Cardiac muscle cell (in vitro differentiated cells and primary cell): ENCODE data around the gene KCNIP3. TPM values are rescaled to one million over a fixed set of nuclear protein-coding genes. Genes with fewer than 3 reads are reported as not detected.
A peak's percentile ranks its signal among the peaks of the same experiment; 100 is the strongest.

ENCODE experiments used
- DNase-seq, 2 donors: peaks; one replicate each; pipeline versions ENCODE4 v3.0.0 to v3.0.0-alpha.2; 2010 to 2017; ENCODE audit warnings: low read depth in 1 of 2, low spot score in 1 of 2
- H3K27ac ChIP-seq: fragments of 200-600 bp; sonication (generic); 2 replicates; pipeline ENCODE4 v1.5.1; 2016
- H3K27me3 ChIP-seq: fragments of 200-600 bp; sonication (generic); 2 replicates; pipeline ENCODE4 v1.6.0; 2016; ENCODE audit warnings: control low read depth
- H3K36me3 ChIP-seq: fragments of 200-600 bp; sonication (generic); 2 replicates; pipeline ENCODE4 v1.5.1; 2016; ENCODE audit warnings: control low read depth
- H3K4me1 ChIP-seq: fragments of 200-600 bp; sonication (generic); 2 replicates; pipeline ENCODE4 v1.8.1; 2017; ENCODE audit warnings: low read depth, mild to moderate bottlenecking, mixed run types
- H3K4me3 ChIP-seq: fragments of 200-600 bp; sonication (generic); 2 replicates; pipeline ENCODE4 v1.5.1; 2016; ENCODE audit warnings: mild to moderate bottlenecking
- H3K9me3 ChIP-seq: fragments of 200-600 bp; sonication (generic); 2 replicates; pipeline ENCODE4 v1.5.1; 2017; ENCODE audit warnings: low read depth, mild to moderate bottlenecking, control low read depth
- polyA plus RNA-seq: library from polyadenylated mRNA; unstranded; fragments of >200 nt; fragmentation: Nextera tagmentation; extraction: Ambion mirVana; gene quantifications from 2 replicates; pipeline ENCODE4 v1.2.1, GENCODE V29; 2016
- total RNA-seq: library from RNA; depleted of rRNA; stranded (reverse); fragments of >200 nt; gene quantifications from 2 replicates; pipeline ENCODE4 v1.2.3, GENCODE V29; 2016
- TF ChIP-seq, protein P1 (sequence below): IDR thresholded peaks from 2 replicates; pipeline ENCODE4 v1.5.1; 2012; ENCODE audit warnings: low read depth, mild to moderate bottlenecking, low read length

KCNIP3 gene
- total and polyA plus RNA-seq, 2 experiments from 2014 or later, result 1.2 to 5.2 TPM

DNA sequence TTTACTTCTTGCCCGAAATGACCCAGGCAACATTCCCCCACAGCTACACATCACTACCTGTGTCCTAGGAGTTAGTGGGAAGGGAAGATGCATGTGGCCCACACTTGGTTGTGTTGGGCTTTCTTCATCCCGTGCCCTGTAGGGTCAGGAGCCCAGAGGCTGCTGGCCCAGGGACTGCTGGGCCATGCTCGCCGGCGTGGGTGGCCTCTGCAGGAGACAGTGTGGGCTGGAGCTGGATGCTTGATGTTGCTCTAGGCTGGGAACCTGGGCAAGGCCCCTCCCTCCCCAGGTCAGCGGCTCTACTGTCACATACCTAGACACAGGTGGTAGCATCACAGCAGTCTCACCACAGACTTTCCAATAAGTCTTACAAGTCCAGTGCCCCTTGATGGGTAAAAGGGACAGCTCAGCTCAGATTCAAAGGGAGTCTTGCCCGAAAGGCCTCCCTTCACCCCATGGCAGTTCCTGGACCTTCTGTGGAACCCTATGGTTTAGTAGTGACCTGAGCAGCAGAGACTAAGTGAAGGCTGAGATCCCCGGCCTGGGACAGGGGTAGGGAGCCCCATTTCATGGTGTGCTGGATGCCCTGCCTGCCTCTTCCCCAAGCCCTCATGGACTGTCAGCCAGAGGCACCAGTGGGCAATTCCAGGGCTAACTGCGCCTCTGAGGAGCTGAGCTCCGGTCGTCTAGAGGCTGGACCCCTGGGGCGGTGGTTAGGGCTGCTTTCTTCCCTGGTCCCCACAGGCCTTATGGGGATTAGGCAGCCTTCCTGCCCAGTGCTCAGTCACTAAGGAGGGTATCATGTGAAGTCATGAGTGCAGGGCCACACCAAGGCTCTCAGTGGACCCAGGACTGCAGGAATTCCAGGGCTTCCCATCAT, 59.9 kb downstream of the KCNIP3 start:
- H3K9me3 ChIP-seq, result no peaks in the 10 kb centered on the region
- H3K4me3 ChIP-seq, result no peak overlapping the region

GRCh38 chr2:95357717-95358280, 60.7 kb downstream of the KCNIP3 start:
- Histone ChIP-seq H3K9me3 (no peaks in the 10 kb centered on the region), H3K36me3 (no peaks in the 10 kb centered on the region), H3K27me3 (no peaks in the 10 kb centered on the region), H3K4me3 (no peak overlapping the region), H3K4me1 (no peaks in the 10 kb centered on the region), H3K27ac (no peak overlapping the region)
- TF ChIP-seq, protein P1, sequence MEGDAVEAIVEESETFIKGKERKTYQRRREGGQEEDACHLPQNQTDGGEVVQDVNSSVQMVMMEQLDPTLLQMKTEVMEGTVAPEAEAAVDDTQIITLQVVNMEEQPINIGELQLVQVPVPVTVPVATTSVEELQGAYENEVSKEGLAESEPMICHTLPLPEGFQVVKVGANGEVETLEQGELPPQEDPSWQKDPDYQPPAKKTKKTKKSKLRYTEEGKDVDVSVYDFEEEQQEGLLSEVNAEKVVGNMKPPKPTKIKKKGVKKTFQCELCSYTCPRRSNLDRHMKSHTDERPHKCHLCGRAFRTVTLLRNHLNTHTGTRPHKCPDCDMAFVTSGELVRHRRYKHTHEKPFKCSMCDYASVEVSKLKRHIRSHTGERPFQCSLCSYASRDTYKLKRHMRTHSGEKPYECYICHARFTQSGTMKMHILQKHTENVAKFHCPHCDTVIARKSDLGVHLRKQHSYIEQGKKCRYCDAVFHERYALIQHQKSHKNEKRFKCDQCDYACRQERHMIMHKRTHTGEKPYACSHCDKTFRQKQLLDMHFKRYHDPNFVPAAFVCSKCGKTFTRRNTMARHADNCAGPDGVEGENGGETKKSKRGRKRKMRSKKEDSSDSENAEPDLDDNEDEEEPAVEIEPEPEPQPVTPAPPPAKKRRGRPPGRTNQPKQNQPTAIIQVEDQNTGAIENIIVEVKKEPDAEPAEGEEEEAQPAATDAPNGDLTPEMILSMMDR, result no peak
- no peak for DNase-seq

More for the DNA sequence above, 59.9 kb downstream of the KCNIP3 start:
- Histone ChIP-seq H3K27ac (no peak overlapping the region), H3K36me3 (no peaks in the 10 kb centered on the region), H3K27me3 (no peaks in the 10 kb centered on the region), H3K4me1 (no peaks in the 10 kb centered on the region)
- no peak for DNase-seq
- TF ChIP-seq, protein P1, result no peak

GRCh38 chr2:95359031-95359430, 61.9 kb downstream of the KCNIP3 start:
- Histone ChIP-seq H3K4me3 (no peak overlapping the region), H3K27ac (no peak overlapping the region), H3K9me3 (no peaks in the 10 kb centered on the region), H3K27me3 (no peaks in the 10 kb centered on the region), H3K4me1 (no peaks in the 10 kb centered on the region), H3K36me3 (no peaks in the 10 kb centered on the region)
- TF ChIP-seq, protein P1, result no peak
- DNase-seq, result peak in 1 of 2 donors; percentile 66

DNA sequence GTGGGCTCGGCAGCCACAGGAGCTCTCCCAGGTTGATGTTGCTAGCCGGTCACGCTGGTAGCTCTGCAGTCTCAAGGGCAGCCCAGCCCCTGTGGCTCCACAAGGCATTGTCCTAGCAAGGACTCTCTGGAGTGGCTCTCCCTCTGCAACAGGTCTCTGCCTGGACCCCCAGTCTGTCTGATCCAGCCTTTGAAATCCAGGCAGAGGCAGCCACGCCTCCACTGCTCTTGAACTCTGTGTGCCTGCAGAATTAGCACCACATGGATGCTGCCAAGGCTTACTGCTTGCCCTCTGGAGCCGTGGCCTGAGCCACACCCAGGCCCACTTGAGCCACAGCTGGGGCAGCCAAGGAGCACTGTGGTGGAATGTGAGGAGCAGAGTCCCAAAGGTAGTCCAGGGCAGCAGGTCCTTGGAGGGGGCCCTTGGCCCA, 62.4 kb downstream of the KCNIP3 start:
- no peaks in the 10 kb centered on the region for H3K27me3 ChIP-seq
- no peak overlapping the region for H3K27ac ChIP-seq
- DNase-seq, result no peak
- no peaks in the 10 kb centered on the region for H3K4me1 ChIP-seq
- TF ChIP-seq, protein P1, result no peak
- no peaks in the 10 kb centered on the region for H3K9me3 ChIP-seq
- H3K4me3 ChIP-seq, result no peak overlapping the region
- H3K36me3 ChIP-seq, result no peaks in the 10 kb centered on the region

- Histone ChIP-seq H3K36me3 (no peaks in the 10 kb centered on the region), H3K27me3 (no peaks in the 10 kb centered on the region), H3K4me3 (no peak overlapping the region), H3K4me1 (no peaks in the 10 kb centered on the region), H3K27ac (no peak overlapping the region), H3K9me3 (no peaks in the 10 kb centered on the region)
- TF ChIP-seq, protein P1, result no peak
- no peak for DNase-seq
Measured at GRCh38 chr2:95361216-95361980, 64.3 kb downstream of the KCNIP3 start.
